Neural crest cell (in vitro differentiated cells): Measurements from ENCODE around the gene FMO3. TPM values are rescaled to one million over a fixed set of nuclear protein-coding genes. Genes with fewer than 3 reads are reported as not detected.

Experiments
- DNase-seq: peaks from one replicate; pipeline ENCODE4 v3.0.0; 2021; ENCODE audit warnings: low read depth, mixed read lengths, low spot score
- H3K27ac Mint-ChIP-seq: one replicate; pipeline ENCODE4 v1.8.0; 2021; ENCODE audit warnings: mild to moderate bottlenecking, mixed read lengths; ENCODE audit not compliant: unreplicated experiment
- H3K27me3 Mint-ChIP-seq: 2 replicates; pipeline ENCODE4 v1.8.0; 2021; ENCODE audit warnings: low read depth, mild to moderate bottlenecking, mixed read lengths
- H3K36me3 Mint-ChIP-seq: 2 replicates; pipeline ENCODE4 v1.8.0; 2021; ENCODE audit warnings: low read depth, mild to moderate bottlenecking, mixed read lengths
- H3K4me1 Mint-ChIP-seq: 2 replicates; pipeline ENCODE4 v1.8.0; 2021; ENCODE audit warnings: mixed read lengths
- H3K4me3 Mint-ChIP-seq: one replicate; pipeline ENCODE4 v1.8.0; 2021; ENCODE audit warnings: mild to moderate bottlenecking, mixed read lengths
- H3K9me3 Mint-ChIP-seq: 2 replicates; pipeline ENCODE4 v1.8.0; 2021; ENCODE audit warnings: mixed read lengths
- CTCF ChIP-seq: fragments of 200-600 bp; sonication (generic); conservative IDR thresholded peaks from 2 replicates; pipeline ENCODE4 v1.5.0; 2021; ENCODE audit warnings: antibody characterized with exemption, mild to moderate bottlenecking
- total RNA-seq: library from RNA; stranded (reverse); gene quantifications from 2 replicates; pipeline ENCODE4 v1.2.1, GENCODE V29; 2021

The FMO3 gene
- total RNA-seq, 1 donor from 2014 or later: not detected

DNA sequence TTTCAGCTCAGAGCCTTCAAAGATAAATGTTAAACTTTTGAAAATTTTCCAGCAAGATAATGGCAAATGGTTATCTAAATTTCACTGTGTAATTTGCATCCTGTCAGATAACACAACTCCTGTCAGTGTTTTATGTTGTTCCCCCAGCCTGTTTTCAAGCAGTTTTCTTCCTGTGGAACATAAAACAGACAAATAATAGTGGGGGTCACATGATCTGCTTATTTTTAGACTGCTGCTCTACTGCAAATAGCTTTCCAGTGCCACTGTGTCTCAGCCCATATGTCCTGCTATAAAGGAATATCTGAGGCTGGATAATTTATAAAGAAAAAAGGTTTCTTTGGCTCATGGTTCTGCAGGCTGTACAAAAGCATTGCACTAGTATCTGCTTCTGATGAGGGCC lies 32.2 kb downstream of the FMO3 start:
- Mint-ChIP-seq H3K27ac (no peak overlapping the region), H3K4me3 (no peak overlapping the region), H3K9me3 (peaks cover 3% of the 10 kb centered on the region), H3K36me3 (no peaks in the 10 kb centered on the region), H3K27me3 (peaks cover 4% of the 10 kb centered on the region), H3K4me1 (no peaks in the 10 kb centered on the region)
- no peak for DNase-seq
- TF ChIP-seq CTCF: no peak

- DNase-seq: no peak
- Mint-ChIP-seq H3K36me3 (no peaks in the 10 kb centered on the region), H3K27me3 (no peaks in the 10 kb centered on the region), H3K27ac (no peak overlapping the region), H3K4me1 (no peaks in the 10 kb centered on the region), H3K9me3 (peaks cover 3% of the 10 kb centered on the region), H3K4me3 (no peak overlapping the region)
- TF ChIP-seq CTCF: no peak
These were observed 35.8 kb downstream of the FMO3 start for GRCh38 chr1:171126504-171126903.

- no peak overlapping the region for H3K4me3 Mint-ChIP-seq
- no peaks in the 10 kb centered on the region for H3K36me3 Mint-ChIP-seq
- H3K27ac Mint-ChIP-seq: no peak overlapping the region
- TF ChIP-seq CTCF: no peak
- no peaks in the 10 kb centered on the region for H3K4me1 Mint-ChIP-seq
- no peaks in the 10 kb centered on the region for H3K27me3 Mint-ChIP-seq
- H3K9me3 Mint-ChIP-seq: no peaks in the 10 kb centered on the region
- DNase-seq: no peak
These were observed 36.4 kb downstream of the FMO3 start for GRCh38 chr1:171127099-171127498.

DNA sequence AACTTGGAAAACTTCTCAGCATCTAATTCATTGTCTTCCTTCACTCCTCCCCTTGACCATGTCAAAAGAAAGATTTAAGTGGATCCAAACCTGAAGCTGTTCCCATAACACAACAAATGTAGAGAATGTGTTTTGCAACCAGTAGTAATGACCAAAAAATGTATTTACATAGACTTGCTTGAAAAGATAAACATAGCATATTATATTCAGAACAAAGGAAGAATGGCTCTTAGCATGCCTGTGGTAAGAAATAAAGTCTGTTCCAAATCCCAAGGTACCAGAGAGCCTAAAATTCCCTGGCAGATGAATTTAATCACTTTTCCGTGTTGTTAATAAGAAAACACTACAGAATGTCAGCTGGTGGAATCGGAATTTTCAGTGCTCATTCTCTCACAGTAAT lies 36.8 kb downstream of the FMO3 start:
- Mint-ChIP-seq H3K4me1 (no peaks in the 10 kb centered on the region), H3K4me3 (no peak overlapping the region), H3K9me3 (no peaks in the 10 kb centered on the region), H3K27ac (peak overlapping the region; percentile 60), H3K36me3 (no peaks in the 10 kb centered on the region), H3K27me3 (no peaks in the 10 kb centered on the region)
- no peak for TF ChIP-seq CTCF
- no peak for DNase-seq

- H3K4me3 Mint-ChIP-seq: no peak overlapping the region
- no peaks in the 10 kb centered on the region for H3K36me3 Mint-ChIP-seq
- H3K4me1 Mint-ChIP-seq: no peaks in the 10 kb centered on the region
- no peak for TF ChIP-seq CTCF
- no peak for DNase-seq
- no peak overlapping the region for H3K27ac Mint-ChIP-seq
- no peaks in the 10 kb centered on the region for H3K9me3 Mint-ChIP-seq
- H3K27me3 Mint-ChIP-seq: no peaks in the 10 kb centered on the region
These were observed 37.8 kb downstream of the FMO3 start for GRCh38 chr1:171128463-171128862.
